Measurements from ENCODE around the gene TTC34. TPM values are rescaled to one million over a fixed set of nuclear protein-coding genes. Genes with fewer than 3 reads are reported as not detected.

TTC34 gene
- total RNA-seq, 1 experiment from 2014 or later, result 0.61 TPM

GRCh38 chr1:2628933-2629626 lies 172.4 kb downstream of the TTC34 start:
- ATAC-seq, result peak; percentile 22
- Mint-ChIP-seq H3K9me3 (peaks cover 18% of the 10 kb centered on the region), H3K4me3 (peak overlapping the region; percentile 51), H3K36me3 (peaks cover 22% of the 10 kb centered on the region), H3K4me1 (0 out of 2 replicates have a peak, but pooled peaks cover 2% of the 10 kb centered on the region), H3K27ac (no peak overlapping the region), H3K27me3 (ENCODE audit: low read depth) (peaks cover 72% of the 10 kb centered on the region)
- TF ChIP-seq CREB1 (CRISPR knock-in tag; IDR thresholded peaks at IDR 0.05), result no peak
- no peak for TF ChIP-seq IRF1 (CRISPR knock-in tag; IDR thresholded peaks at IDR 0.05)
- no peak for TF ChIP-seq USF1 (CRISPR knock-in tag; IDR thresholded peaks at IDR 0.05)
- no peak for TF ChIP-seq GABPB1 (CRISPR knock-in tag; IDR thresholded peaks at IDR 0.05)
- TF ChIP-seq FOXK1 (CRISPR knock-in tag; IDR thresholded peaks at IDR 0.05), result no peak
- no peak for TF ChIP-seq TEAD4 (CRISPR knock-in tag; IDR thresholded peaks at IDR 0.05)
- no peak for TF ChIP-seq IRF2 (CRISPR knock-in tag; IDR thresholded peaks at IDR 0.05; ENCODE audit: borderline replicate concordance, low read depth)
- no peak for TF ChIP-seq SMAD4 (CRISPR knock-in tag; IDR thresholded peaks at IDR 0.05)
- TF ChIP-seq ZNF138 (CRISPR knock-in tag; conservative IDR thresholded peaks at IDR 0.05), result no peak
- ChIA-PET POLR2A (interaction anchor here (0.6 kb wide), 1 partner anchor 98 kb away, joined by 3 read pairs; no protein-coding TSS in a partner anchor), CTCF (interaction anchor here (0.6 to 1.1 kb wide), 3 partner anchors 67 to 354 kb away, joined by 3 to 5 read pairs (median 4); no protein-coding TSS in a partner anchor)
- DNase-seq (ENCODE audit: low spot score), result peak; percentile 38

GRCh38 chr1:2628191-2628932 lies 173.1 kb downstream of the TTC34 start:
- Mint-ChIP-seq H3K4me1 (0 out of 2 replicates have a peak, but pooled peaks cover 2% of the 10 kb centered on the region), H3K27ac (no peak overlapping the region), H3K9me3 (peaks cover 18% of the 10 kb centered on the region), H3K27me3 (ENCODE audit: low read depth) (peaks cover 72% of the 10 kb centered on the region), H3K4me3 (peak overlapping the region; percentile 45), H3K36me3 (peaks cover 22% of the 10 kb centered on the region)
- ChIA-PET CTCF (no interaction called here), POLR2A (interaction anchor here (0.6 kb wide), 1 partner anchor 97 kb away, joined by 3 read pairs; no protein-coding TSS in a partner anchor)
- ATAC-seq (peak; percentile 21), DNase-seq (ENCODE audit: low spot score) (no peak)
- TF ChIP-seq KAT7 (CRISPR knock-in tag; IDR thresholded peaks at IDR 0.05; ENCODE audit: borderline replicate concordance), result no peak
- TF ChIP-seq ATF2 (CRISPR knock-in tag; IDR thresholded peaks at IDR 0.05; ENCODE audit: borderline replicate concordance, low read depth), result no peak
- no peak for TF ChIP-seq HMGXB4 (CRISPR knock-in tag; IDR thresholded peaks at IDR 0.05)
- no peak for TF ChIP-seq E2F4 (CRISPR knock-in tag; IDR thresholded peaks at IDR 0.05; ENCODE audit: borderline replicate concordance, low read depth)
- no peak for TF ChIP-seq ETV6 (CRISPR knock-in tag; IDR thresholded peaks at IDR 0.05)
- no peak for TF ChIP-seq NR2C2 (CRISPR knock-in tag; IDR thresholded peaks at IDR 0.05)
- no peak for TF ChIP-seq MAX (CRISPR knock-in tag; IDR thresholded peaks at IDR 0.05)
- TF ChIP-seq ZNF423 (CRISPR knock-in tag; IDR thresholded peaks at IDR 0.05), result no peak
- no peak for TF ChIP-seq IRF1 (CRISPR knock-in tag; IDR thresholded peaks at IDR 0.05)
- TF ChIP-seq ZNF532 (CRISPR knock-in tag; IDR thresholded peaks at IDR 0.05; ENCODE audit: borderline replicate concordance), result no peak
- no peak for TF ChIP-seq ZNF263 (CRISPR knock-in tag; IDR thresholded peaks at IDR 0.05; ENCODE audit: low read depth)
